ENCODE results near the gene KCNN3. TPM values are rescaled to one million over a fixed set of nuclear protein-coding genes. Genes with fewer than 3 reads are reported as not detected.

Gene KCNN3
- total and polyA plus RNA-seq, 8 donors: 1.9 to 3.1 (median 2.3) TPM

DNA sequence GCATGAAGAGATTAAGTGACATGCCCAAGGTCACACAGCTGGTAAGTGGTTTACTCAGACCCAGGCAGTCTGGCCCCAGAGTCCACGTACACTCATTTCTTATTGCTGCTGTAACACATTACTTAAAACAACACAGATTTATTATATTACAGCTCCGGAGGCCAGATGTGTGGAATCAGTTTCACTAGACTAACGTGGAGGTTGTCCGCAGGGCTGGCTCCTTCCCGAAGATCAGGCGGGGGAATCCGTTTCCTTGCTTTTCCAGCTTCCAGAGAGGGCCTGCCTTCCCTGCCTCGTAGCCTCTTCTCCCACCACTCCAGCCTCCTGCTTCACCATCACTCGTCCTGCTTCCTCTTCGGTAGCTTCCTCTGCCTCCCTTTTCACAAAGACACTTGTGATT is 81.2 kb downstream of the KCNN3 start:
- ATAC-seq (no peak), DNase-seq (no peak)
- H3K4me3 ChIP-seq: no peak overlapping the region
- H3K4me1 ChIP-seq: peaks cover 0 to 5% of the 10 kb centered on the region in 2 donors
- no peaks in the 10 kb centered on the region for H3K9me3 ChIP-seq
- H3K36me3 ChIP-seq: no peaks in the 10 kb centered on the region
- H3K27ac ChIP-seq: no peak overlapping the region
- H3K27me3 ChIP-seq: peaks cover 0 to 19% of the 10 kb centered on the region in 2 donors
- no peak for TF ChIP-seq CTCF (IDR thresholded peaks at IDR 0.05)
- intact Hi-C loops (cut with DNase I): no loop called here

GRCh38 chr1:154788110-154788870 is 81.8 kb downstream of the KCNN3 start:
- intact Hi-C loops (cut with DNase I): no loop called here
- peaks cover 0 to 5% of the 10 kb centered on the region in 2 donors for H3K4me1 ChIP-seq
- no peak for TF ChIP-seq CTCF (IDR thresholded peaks at IDR 0.05)

GRCh38 chr1:154786804-154787570 is 83.1 kb downstream of the KCNN3 start:
- intact Hi-C loops (cut with DNase I): no loop called here
- ATAC-seq (no peak), DNase-seq (no peak)
- Histone ChIP-seq H3K27ac (no peak overlapping the region), H3K4me1 (peaks cover 0 to 5% of the 10 kb centered on the region in 2 donors), H3K27me3 (peaks cover 0 to 7% of the 10 kb centered on the region in 2 donors), H3K4me3 (no peak overlapping the region), H3K36me3 (no peaks in the 10 kb centered on the region), H3K9me3 (no peaks in the 10 kb centered on the region)
- no peak for TF ChIP-seq CTCF (IDR thresholded peaks at IDR 0.05)

More at GRCh38 chr1:154788110-154788870, 81.8 kb downstream of the KCNN3 start:
- DNase-seq (no peak), ATAC-seq (no peak)
- Histone ChIP-seq H3K27me3 (peaks cover 0 to 19% of the 10 kb centered on the region in 2 donors), H3K9me3 (no peaks in the 10 kb centered on the region), H3K27ac (no peak overlapping the region), H3K36me3 (no peaks in the 10 kb centered on the region), H3K4me3 (no peak overlapping the region)

DNA sequence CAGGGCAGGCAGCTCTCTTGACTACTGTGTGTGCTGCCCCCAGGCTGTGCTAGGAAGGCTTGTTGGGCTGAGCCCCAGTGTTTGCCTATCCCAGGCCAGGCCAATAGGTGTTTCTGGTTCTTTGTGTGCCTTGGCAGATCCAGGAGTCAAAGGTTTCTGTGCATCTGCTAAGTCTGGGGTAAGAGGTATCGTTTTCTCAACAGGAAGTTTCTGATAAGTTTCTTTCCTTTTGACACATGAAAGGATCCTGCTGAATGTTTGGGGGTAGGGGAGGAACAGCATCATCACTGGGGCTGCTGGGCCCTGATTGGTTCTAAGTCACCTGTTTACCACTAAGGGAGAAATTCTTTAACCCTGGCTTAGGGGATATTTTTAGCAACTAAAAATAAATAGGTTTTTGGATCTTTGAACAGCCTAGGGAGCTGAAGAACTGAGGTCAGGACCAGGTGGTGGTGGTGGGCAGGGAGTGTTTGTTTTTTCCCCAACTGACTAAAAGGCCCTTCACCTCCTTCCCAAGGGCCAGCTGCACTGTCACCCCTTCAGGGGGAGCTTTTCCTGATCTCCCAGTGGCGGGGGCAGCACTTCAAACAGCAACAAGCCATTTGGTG is 85.1 kb downstream of the KCNN3 start:
- no peak for TF ChIP-seq CTCF (IDR thresholded peaks at IDR 0.05)
- no peak for DNase-seq
- no peaks in the 10 kb centered on the region for H3K36me3 ChIP-seq
- no peak overlapping the region for H3K4me3 ChIP-seq
- no peaks in the 10 kb centered on the region for H3K27me3 ChIP-seq
- H3K4me1 ChIP-seq: peaks cover 0 to 5% of the 10 kb centered on the region in 2 donors
- peak; percentile 50 for ATAC-seq
- intact Hi-C loops (cut with DNase I): no loop called here
- H3K9me3 ChIP-seq: no peaks in the 10 kb centered on the region
- H3K27ac ChIP-seq: no peak overlapping the region

DNA sequence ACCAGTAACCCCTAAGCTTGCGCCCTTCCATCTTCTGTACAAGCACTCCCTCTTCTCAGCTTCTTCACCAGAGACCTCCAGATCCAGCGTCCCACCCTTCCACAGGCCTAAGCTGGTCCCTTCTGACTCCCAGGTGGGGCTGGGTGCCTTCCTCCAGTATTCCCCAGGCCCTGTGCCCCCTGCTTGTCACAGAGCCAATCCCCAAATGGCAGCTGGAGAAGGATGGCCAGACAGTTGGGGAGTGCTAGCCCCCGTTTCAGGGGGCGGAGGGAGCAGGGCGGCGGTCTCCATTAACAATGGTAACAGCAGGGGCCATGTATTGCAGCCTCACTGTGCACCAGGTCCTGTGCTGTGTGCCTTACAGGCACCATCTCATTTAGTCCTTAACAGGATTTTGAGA is 85.7 kb downstream of the KCNN3 start:
- TF ChIP-seq CTCF (IDR thresholded peaks at IDR 0.05): no peak
- Histone ChIP-seq H3K27me3 (no peaks in the 10 kb centered on the region), H3K4me1 (peaks cover 0 to 5% of the 10 kb centered on the region in 2 donors), H3K9me3 (peaks cover 0 to 2% of the 10 kb centered on the region in 2 donors), H3K36me3 (no peaks in the 10 kb centered on the region), H3K27ac (no peak overlapping the region), H3K4me3 (no peak overlapping the region)
- intact Hi-C loops (cut with DNase I): no loop called here
- ATAC-seq: no peak
- no peak for DNase-seq

All from left lung (tissue), 10 donors.